Cortex of kidney (tissue), 1 donor: ENCODE data around the gene PLEK.

Source experiments
- DNase-seq: peaks from one replicate; lab custom pipeline; 2025; lab: John Stamatoyannopoulos, UW

The PLEK gene

GRCh38 chr2:68416081-68416675 lies 51.1 kb downstream of the PLEK start:
- DNase-seq, result no peak

- no peak for DNase-seq
Observed at GRCh38 chr2:68417926-68418325, 52.8 kb downstream of the PLEK start.

- DNase-seq, result no peak
Observed at GRCh38 chr2:68418419-68418818, 53.3 kb downstream of the PLEK start.

GRCh38 chr2:68418855-68419254 lies 53.8 kb downstream of the PLEK start:
- DNase-seq, result no peak

- no peak for DNase-seq
Observed at GRCh38 chr2:68420254-68420910, 55.3 kb downstream of the PLEK start.

- no peak for DNase-seq
Observed at GRCh38 chr2:68423966-68424650, 59.0 kb downstream of the PLEK start.

GRCh38 chr2:68425503-68425902 lies 60.4 kb downstream of the PLEK start:
- DNase-seq, result no peak

- no peak for DNase-seq
Observed at GRCh38 chr2:68426446-68426845, 61.4 kb downstream of the PLEK start.

- DNase-seq, result no peak
Observed at GRCh38 chr2:68426848-68427579, 61.9 kb downstream of the PLEK start.

GRCh38 chr2:68428126-68428525 lies 63.0 kb downstream of the PLEK start:
- no peak for DNase-seq

- no peak for DNase-seq
Observed at GRCh38 chr2:68428746-68429145, 63.7 kb downstream of the PLEK start.

GRCh38 chr2:68429311-68429826 lies 64.3 kb downstream of the PLEK start:
- DNase-seq, result no peak

- DNase-seq, result no peak
Observed at GRCh38 chr2:68431316-68431972, 66.4 kb downstream of the PLEK start.

GRCh38 chr2:68432696-68433658 lies 67.9 kb downstream of the PLEK start:
- DNase-seq, result no peak

- DNase-seq, result no peak
Observed at GRCh38 chr2:68434981-68435380, 69.9 kb downstream of the PLEK start.

- no peak for DNase-seq
Observed at GRCh38 chr2:68435615-68436014, 70.5 kb downstream of the PLEK start.

- no peak for DNase-seq
Observed at GRCh38 chr2:68436270-68436669, 71.2 kb downstream of the PLEK start.

- DNase-seq, result no peak
Observed at GRCh38 chr2:68438455-68439303, 73.6 kb downstream of the PLEK start.

- no peak for DNase-seq
Observed at GRCh38 chr2:68441179-68441993, 76.3 kb downstream of the PLEK start.
